ENCODE measurements around the gene TPP1. TPM values are rescaled to one million over a fixed set of nuclear protein-coding genes. Genes with fewer than 3 reads are reported as not detected.

The TPP1 gene
- polyA plus RNA-seq, 1 donor (not counting 4 experiments of a cell fraction or from before 2014, with no cell fraction given), result 55.3 TPM

GRCh38 chr11:6587360-6587953 lies 31.8 kb downstream of the TPP1 start:
- dilution Hi-C loops (cut with MboI; ENCODE audit: extremely low pct_ligation_motif_present, low sequenced_read_pairs), result no loop called here

DNA sequence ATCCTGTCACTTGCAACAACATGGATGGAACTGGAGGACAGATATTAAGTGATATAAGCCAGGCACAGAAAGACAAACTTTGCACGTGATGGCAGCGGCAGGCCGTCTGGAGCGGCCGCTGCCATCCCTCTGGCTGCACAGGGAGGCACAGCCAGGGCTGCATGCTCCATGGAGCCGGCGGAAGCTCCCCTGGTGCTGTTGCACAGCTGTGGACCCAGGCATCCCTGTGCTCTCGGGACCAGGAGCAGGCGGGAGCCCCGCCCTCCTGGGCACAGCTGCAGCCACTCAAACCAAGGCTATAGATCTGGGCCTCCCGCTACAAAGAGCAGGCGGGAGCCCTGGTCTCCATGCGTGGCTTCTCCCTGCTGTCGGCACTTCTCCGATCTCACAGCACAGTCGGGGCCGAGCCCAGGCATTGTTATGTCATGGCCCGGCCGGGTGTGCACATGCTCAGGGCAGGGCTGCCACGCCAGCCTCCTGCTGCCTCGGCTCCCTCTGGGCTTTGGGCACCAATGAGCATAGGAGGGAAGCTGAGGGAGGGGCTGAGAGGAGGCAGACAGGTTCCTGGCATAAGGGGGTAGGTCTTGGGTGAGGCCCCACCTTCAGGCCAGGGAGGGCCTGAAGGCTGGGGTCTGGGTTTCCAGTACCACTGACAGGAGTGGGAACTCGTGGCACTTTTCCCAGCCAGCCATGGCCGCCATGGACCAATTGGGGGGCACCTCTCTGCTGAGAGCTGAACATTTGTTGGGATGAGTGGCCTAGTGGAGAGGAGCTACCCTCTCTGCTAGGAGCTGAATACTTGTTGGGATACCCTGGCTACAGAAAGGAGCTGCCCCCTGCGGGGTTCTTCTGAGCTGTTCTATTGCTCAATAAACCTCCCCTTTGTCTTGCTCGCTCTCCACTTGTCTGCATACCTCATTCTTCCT lies 32.5 kb downstream of the TPP1 start:
- TF ChIP-seq CTCF (optimal IDR thresholded peaks at IDR 0.05 in 1 of 3, IDR thresholded peaks at IDR 0.05 in 1 of 3, conservative IDR thresholded peaks at IDR 0.05 in 1 of 3; ENCODE audit: extremely low read depth in 1 of 3, insufficient read depth in 2 of 3, low read length in 3 of 3) (no peak), EZH2 (IDR thresholded peaks at IDR 0.05; ENCODE audit: low read length) (no peak)
- Histone ChIP-seq H3K9me1 (ENCODE audit: control insufficient read depth, extremely low read depth, insufficient read depth, low read length) (no peaks in the 10 kb centered on the region), H3K79me2 (ENCODE audit: control insufficient read depth, insufficient read depth, low read length) (no peaks in the 10 kb centered on the region), H2AFZ (ENCODE audit: control insufficient read depth, low read length) (no peak overlapping the region), H3K4me2 (ENCODE audit: control insufficient read depth, extremely low read depth, insufficient read depth, low read depth, low read length) (no peak overlapping the region), H4K20me1 (ENCODE audit: control insufficient read depth, extremely low read depth, insufficient read depth, low read length) (no peaks in the 10 kb centered on the region), H3K4me3 (ENCODE audit: control insufficient read depth in 2 of 3, extremely low read depth in 1 of 3, insufficient read depth in 2 of 3, low read depth in 1 of 3, low read length in 3 of 3) (no peak overlapping the region), H3K9ac (ENCODE audit: control insufficient read depth, extremely low read depth, insufficient read depth, low read length) (no peak overlapping the region), H3K27ac (ENCODE audit: control insufficient read depth, insufficient read depth, low read length) (no peak overlapping the region), H3K9me3 (ENCODE audit: control insufficient read depth, low read depth, low read length) (peaks cover 3% of the 10 kb centered on the region), H3K27me3 (ENCODE audit: control insufficient read depth, extremely low read depth, insufficient read depth, low read length) (no peaks in the 10 kb centered on the region), H3K36me3 (ENCODE audit: control insufficient read depth in 2 of 2, extremely low read depth in 1 of 2, insufficient read depth in 2 of 2, low read length in 2 of 2) (no peaks in the 10 kb centered on the region), H3K4me1 (ENCODE audit: control insufficient read depth, extremely low read depth, insufficient read depth, low read length) (no peaks in the 10 kb centered on the region)
- dilution Hi-C loops (cut with MboI; ENCODE audit: extremely low pct_ligation_motif_present, low sequenced_read_pairs), result no loop called here
- DNase-seq (ENCODE audit: low read depth, low spot score) (no peak), FAIRE-seq (no peak)

More at GRCh38 chr11:6587360-6587953, 31.8 kb downstream of the TPP1 start:
- Histone ChIP-seq H3K79me2 (ENCODE audit: control insufficient read depth, insufficient read depth, low read length) (no peaks in the 10 kb centered on the region), H3K36me3 (ENCODE audit: control insufficient read depth in 2 of 2, extremely low read depth in 1 of 2, insufficient read depth in 2 of 2, low read length in 2 of 2) (peaks cover 2 to 5% of the 10 kb centered on the region in 2 experiments), H3K4me2 (ENCODE audit: control insufficient read depth, extremely low read depth, insufficient read depth, low read depth, low read length) (no peak overlapping the region), H3K9me3 (ENCODE audit: control insufficient read depth, low read depth, low read length) (peaks cover 3% of the 10 kb centered on the region), H3K9me1 (ENCODE audit: control insufficient read depth, extremely low read depth, insufficient read depth, low read length) (no peaks in the 10 kb centered on the region), H3K27ac (ENCODE audit: control insufficient read depth, insufficient read depth, low read length) (no peak overlapping the region), H3K9ac (ENCODE audit: control insufficient read depth, extremely low read depth, insufficient read depth, low read length) (no peak overlapping the region), H2AFZ (ENCODE audit: control insufficient read depth, low read length) (no peak overlapping the region), H4K20me1 (ENCODE audit: control insufficient read depth, extremely low read depth, insufficient read depth, low read length) (no peaks in the 10 kb centered on the region), H3K4me1 (ENCODE audit: control insufficient read depth, extremely low read depth, insufficient read depth, low read length) (no peaks in the 10 kb centered on the region), H3K27me3 (ENCODE audit: control insufficient read depth, extremely low read depth, insufficient read depth, low read length) (no peaks in the 10 kb centered on the region), H3K4me3 (ENCODE audit: control insufficient read depth in 2 of 3, extremely low read depth in 1 of 3, insufficient read depth in 2 of 3, low read depth in 1 of 3, low read length in 3 of 3) (no peak overlapping the region)
- DNase-seq (ENCODE audit: low read depth, low spot score), result no peak
- no peak for FAIRE-seq
- TF ChIP-seq EZH2 (IDR thresholded peaks at IDR 0.05; ENCODE audit: low read length) (no peak), CTCF (optimal IDR thresholded peaks at IDR 0.05 in 1 of 3, IDR thresholded peaks at IDR 0.05 in 1 of 3, conservative IDR thresholded peaks at IDR 0.05 in 1 of 3; ENCODE audit: extremely low read depth in 1 of 3, insufficient read depth in 2 of 3, low read length in 3 of 3) (no peak)

Data from keratinocyte (primary cell).